Prostate gland (tissue), 2 donors: ENCODE measurements around the gene GALNT11.

ENCODE experiments used
- POLR2A ChIP-seq: fragments of 450-650 bp; IDR thresholded peaks from one replicate; pipeline ENCODE4 v1.6.1; 2016; ENCODE audit warnings: antibody characterized with exemption, mild to moderate bottlenecking
- POLR2AphosphoS5 ChIP-seq: sonication (generic); formaldehyde crosslinking; IDR thresholded peaks from one replicate; pipeline ENCODE4 v1.6.1; 2017; ENCODE audit warnings: antibody characterized with exemption
- TF ChIP-seq, protein P1 (sequence below), 4 experiments: fragments of 200-600 bp in 2 of 4; fragments of 450-650 bp in 2 of 4; sonication (generic) in 2 of 4; IDR thresholded peaks; 1 replicate in 3 of 4; 2 replicates in 1 of 4; pipeline ENCODE4 v1.5.1; 2016 to 2019; ENCODE audit warnings: antibody characterized with exemption in 4 of 4, mild to moderate bottlenecking in 2 of 4, moderate library complexity in 2 of 4

DNA sequence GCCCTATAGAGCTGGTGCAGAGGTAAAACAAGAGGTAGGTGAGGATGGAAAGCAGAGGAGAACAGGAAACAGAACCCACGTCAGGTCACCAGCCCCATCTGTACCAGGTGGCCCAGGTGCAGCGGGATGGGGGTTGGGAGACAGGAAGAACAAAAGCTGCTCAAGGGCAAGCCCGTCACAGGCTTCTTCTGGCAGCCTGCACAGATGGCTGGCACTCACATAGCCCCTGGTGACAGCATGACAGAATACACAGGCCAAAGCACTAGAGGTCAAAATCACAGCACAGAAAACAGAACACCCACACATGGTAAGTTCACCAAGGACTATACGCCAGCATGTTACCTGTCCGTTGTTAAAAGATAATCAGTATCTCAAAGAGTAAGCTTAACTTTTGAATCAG lies 126.8 kb downstream of the GALNT11 start:
- TF ChIP-seq POLR2A (no peak), POLR2AphosphoS5 (no peak)
- TF ChIP-seq, protein P1, sequence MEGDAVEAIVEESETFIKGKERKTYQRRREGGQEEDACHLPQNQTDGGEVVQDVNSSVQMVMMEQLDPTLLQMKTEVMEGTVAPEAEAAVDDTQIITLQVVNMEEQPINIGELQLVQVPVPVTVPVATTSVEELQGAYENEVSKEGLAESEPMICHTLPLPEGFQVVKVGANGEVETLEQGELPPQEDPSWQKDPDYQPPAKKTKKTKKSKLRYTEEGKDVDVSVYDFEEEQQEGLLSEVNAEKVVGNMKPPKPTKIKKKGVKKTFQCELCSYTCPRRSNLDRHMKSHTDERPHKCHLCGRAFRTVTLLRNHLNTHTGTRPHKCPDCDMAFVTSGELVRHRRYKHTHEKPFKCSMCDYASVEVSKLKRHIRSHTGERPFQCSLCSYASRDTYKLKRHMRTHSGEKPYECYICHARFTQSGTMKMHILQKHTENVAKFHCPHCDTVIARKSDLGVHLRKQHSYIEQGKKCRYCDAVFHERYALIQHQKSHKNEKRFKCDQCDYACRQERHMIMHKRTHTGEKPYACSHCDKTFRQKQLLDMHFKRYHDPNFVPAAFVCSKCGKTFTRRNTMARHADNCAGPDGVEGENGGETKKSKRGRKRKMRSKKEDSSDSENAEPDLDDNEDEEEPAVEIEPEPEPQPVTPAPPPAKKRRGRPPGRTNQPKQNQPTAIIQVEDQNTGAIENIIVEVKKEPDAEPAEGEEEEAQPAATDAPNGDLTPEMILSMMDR (IDR thresholded peaks at IDR 0.05) = no peak
